Adrenal gland (tissue), 5 donors: ENCODE measurements around the gene LIMK2.

Experiments
- CTCF ChIP-seq, 6 experiments: fragments of 450-650 bp in 4 of 6; fragments of 200-600 bp in 2 of 6; sonication (generic) in 1 of 6; IDR thresholded peaks; 1 replicate in 5 of 6; 2 replicates in 1 of 6; pipeline versions ENCODE4 v1.5.1 to v1.8.0; 2016 to 2021; ENCODE audit warnings: antibody characterized with exemption in 6 of 6, mild to moderate bottlenecking in 2 of 6, moderate library complexity in 1 of 6
- POLR2A ChIP-seq, 2 donors: fragments of 450-650 bp; IDR thresholded peaks; one replicate each; pipeline ENCODE4 v1.6.1; 2017; ENCODE audit warnings: antibody characterized with exemption in 2 of 2, mild to moderate bottlenecking in 2 of 2, moderate library complexity in 1 of 2
- donor health status: DM: no; HTN: no; CAD: no.

- no peak for TF ChIP-seq CTCF (IDR thresholded peaks at IDR 0.05)
- TF ChIP-seq POLR2A (IDR thresholded peaks at IDR 0.05), result no peak
Observed at GRCh38 chr22:31170971-31171370, 41.1 kb upstream of the LIMK2 start.
